Measurements from ENCODE around the gene RMDN2.
"Not testable (repeated sequence)": the region's sequence is repeated elsewhere in the genome, so short reads cannot be mapped to it uniquely, and the experiment has no call there.

The RMDN2 gene

DNA sequence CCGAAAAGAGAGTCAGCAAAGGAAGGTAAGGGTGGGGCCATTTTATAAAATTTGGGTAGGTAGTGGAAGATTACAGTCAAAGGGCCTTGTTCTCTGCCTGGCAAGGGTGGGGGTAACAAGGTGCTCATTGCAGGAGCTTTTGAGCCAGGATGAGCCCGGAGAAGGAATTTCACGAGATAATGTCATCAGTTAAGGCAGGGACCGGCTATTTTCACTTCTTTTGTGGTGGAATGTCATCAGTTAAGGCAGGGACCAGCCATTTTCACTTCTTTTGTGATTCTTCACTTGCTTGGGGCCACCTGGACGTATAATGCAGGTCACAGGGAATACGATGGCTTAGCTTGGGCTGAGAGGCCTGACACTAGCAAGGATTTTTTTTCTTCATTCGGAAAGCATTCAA, 92.7 kb downstream of the RMDN2 start:
- H3K4me3 ChIP-seq (ENCODE audit: low read length) = no peak overlapping the region
- DNase-seq (ENCODE audit: low read depth) = no peak
- TF ChIP-seq, protein P1, sequence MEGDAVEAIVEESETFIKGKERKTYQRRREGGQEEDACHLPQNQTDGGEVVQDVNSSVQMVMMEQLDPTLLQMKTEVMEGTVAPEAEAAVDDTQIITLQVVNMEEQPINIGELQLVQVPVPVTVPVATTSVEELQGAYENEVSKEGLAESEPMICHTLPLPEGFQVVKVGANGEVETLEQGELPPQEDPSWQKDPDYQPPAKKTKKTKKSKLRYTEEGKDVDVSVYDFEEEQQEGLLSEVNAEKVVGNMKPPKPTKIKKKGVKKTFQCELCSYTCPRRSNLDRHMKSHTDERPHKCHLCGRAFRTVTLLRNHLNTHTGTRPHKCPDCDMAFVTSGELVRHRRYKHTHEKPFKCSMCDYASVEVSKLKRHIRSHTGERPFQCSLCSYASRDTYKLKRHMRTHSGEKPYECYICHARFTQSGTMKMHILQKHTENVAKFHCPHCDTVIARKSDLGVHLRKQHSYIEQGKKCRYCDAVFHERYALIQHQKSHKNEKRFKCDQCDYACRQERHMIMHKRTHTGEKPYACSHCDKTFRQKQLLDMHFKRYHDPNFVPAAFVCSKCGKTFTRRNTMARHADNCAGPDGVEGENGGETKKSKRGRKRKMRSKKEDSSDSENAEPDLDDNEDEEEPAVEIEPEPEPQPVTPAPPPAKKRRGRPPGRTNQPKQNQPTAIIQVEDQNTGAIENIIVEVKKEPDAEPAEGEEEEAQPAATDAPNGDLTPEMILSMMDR (conservative IDR thresholded peaks at IDR 0.05; ENCODE audit: low read depth, low read length) = no peak

DNA sequence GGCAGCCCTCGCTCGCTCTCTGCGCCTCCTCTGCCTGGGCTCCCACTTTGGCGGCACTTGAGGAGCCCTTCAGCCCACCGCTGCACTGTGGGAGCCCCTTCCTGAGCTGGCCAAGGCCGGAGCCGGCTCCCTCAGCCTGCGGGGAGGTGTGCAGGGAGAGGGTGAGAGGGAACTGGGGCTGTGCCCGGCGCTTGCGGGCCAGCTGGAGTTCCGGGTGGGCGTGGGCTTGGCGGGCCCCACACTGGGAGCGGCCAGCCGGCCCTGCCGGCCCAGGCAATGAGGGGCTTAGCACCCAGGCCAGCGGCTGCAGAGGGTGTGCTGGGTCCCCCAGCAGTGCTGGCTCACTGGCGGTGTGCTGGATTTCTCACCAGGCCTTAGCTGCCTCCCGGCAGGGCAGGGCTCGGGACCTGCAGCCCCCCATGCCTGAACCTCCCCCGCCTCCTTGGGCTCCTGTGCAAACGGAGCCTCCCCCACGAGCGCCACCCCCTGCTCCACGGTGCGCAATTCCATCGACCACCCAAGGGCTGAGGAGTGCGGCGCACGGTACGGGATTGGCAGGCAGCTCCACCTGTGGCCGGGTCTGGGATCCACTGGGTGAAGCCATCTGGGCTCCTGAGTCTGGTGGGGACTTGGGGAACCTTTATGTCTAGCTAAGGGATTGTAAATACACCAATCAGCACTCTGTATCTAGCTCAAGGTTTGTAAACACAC, 95.4 kb downstream of the RMDN2 start:
- H3K4me3 ChIP-seq (ENCODE audit: low read length); DNase-seq (ENCODE audit: low read depth): not testable (repeated sequence)

DNA sequence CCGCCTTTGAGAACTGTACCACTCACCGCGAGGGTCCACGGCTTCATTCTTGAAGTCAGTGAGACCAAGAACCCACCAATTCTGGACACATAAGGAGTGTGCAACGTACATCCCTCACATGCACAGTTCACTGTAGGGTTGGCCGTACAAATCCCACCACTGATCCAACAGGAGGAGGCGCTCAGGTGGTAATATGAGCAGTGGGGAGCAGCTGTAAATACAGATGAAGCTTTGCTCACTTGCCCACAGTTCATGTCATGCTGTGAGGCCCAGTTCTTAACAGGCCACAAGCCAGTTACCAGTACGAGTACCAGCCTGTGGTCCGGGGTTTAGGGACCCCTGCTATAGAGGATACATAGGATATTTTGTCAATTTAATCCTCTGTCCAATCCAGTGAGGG, 96.5 kb downstream of the RMDN2 start:
- no peak for DNase-seq (ENCODE audit: low read depth)
- H3K4me3 ChIP-seq (ENCODE audit: low read length) = no peak overlapping the region
- TF ChIP-seq, protein P1 (conservative IDR thresholded peaks at IDR 0.05; ENCODE audit: low read depth, low read length) = no peak

DNA sequence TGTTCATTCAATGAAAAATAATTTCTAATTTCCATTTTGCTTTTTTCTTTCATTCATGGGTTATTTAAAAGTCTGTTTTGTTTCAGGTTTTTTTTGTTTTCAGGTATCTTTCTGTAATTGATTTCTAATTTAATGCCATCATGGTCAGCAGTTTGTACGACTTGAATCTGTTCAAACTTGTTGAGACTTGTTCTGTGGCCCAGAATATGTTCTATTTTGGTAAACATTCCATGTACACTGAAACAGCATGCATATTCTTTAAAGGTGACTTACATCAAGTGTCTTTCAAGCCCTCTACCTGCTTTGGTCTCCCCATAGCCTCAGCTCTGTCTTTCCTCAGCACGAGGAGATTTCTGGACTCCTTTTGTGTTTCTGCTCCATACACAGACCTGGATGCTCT, 101.8 kb downstream of the RMDN2 start:
- no peak for DNase-seq (ENCODE audit: low read depth)
- no peak overlapping the region for H3K4me3 ChIP-seq (ENCODE audit: low read length)
- TF ChIP-seq, protein P1 (conservative IDR thresholded peaks at IDR 0.05; ENCODE audit: low read depth, low read length) = no peak

DNA sequence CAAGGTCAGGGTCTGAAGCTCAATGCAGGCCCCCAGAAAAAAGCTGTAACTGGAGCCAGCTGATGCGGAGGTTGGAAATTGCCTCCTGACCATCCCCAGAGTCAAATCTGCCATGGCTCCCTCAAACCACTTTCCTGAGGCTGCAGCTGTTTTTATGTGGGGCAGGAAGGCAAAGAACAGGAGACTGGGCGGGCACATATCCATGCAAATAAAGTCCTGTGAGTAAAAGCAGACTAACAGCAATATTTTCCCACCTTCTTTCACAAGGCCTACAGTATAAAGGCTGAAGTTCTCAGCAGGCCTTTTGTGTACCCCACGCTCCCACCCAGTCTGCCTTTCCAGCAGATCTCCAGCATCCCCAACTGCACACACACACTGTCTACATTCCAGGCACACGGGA, 103.7 kb downstream of the RMDN2 start:
- H3K4me3 ChIP-seq (ENCODE audit: low read length) = no peak overlapping the region
- TF ChIP-seq, protein P1 (conservative IDR thresholded peaks at IDR 0.05; ENCODE audit: low read depth, low read length) = no peak
- DNase-seq (ENCODE audit: low read depth) = no peak

DNA sequence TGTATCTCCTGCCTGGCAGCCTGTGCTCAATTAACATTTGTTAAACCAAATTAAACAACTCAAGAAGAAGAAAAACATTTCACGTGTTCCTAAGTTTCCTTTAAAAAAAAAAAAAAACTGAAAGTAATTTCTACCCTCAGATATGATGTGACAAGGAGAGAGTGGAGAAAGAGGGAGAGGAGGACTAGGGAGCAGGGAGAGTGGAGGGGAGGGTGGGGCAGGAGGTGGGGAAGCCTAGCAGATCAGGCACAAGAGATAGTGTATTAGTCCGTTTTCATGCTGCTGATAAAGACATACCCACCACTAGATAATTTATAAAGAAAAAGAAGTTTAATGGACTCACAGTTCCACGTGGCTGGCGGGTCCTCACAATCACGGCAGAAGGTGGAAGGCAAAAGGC, 104.4 kb downstream of the RMDN2 start:
- TF ChIP-seq, protein P1 (conservative IDR thresholded peaks at IDR 0.05; ENCODE audit: low read depth, low read length) = no peak
- no peak overlapping the region for H3K4me3 ChIP-seq (ENCODE audit: low read length)
- DNase-seq (ENCODE audit: low read depth) = no peak

DNA sequence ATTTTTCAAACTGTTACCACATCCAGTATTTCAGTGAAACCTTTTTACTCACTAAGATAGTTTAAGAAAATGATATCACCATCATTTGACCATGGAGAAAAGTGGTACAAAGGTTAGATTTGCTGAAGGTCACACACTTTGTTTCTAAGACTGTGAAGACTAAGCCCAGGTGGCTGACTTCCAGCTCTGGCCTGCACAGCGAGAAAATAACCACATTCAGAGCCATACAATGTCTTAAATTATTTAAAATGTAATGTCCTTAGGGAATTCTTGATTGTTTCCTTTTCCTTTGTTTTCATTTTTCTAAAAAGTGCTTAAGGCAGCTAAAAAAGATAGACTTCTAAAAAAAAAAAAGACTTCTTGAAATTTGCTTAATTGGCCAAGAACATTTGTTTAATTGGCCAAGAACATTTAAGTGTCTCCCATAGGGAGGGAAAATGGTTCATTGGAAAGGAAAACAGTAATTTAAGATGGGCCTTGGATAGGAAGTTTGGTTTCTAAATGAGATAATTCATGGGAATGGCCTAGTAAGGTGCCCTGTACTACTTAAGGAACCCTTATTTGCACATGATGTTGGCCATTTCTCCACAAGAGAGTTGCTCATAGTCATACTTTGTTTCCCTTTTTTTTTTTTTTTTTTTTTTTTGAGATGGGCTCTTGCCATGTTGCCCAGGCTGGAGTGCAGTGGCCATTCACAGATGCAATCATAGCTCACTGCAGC, 105.7 kb downstream of the RMDN2 start:
- H3K4me3 ChIP-seq (ENCODE audit: low read length) = no peak overlapping the region
- DNase-seq (ENCODE audit: low read depth) = no peak
- TF ChIP-seq, protein P1 (conservative IDR thresholded peaks at IDR 0.05; ENCODE audit: low read depth, low read length) = no peak
